ENCODE data around the gene TNFRSF12A. TPM values are rescaled to one million over a fixed set of nuclear protein-coding genes. Genes with fewer than 3 reads are reported as not detected.

Gene TNFRSF12A
- total RNA-seq, 2 donors from 2014 or later = 11.6 to 27.3 TPM

- H3K27ac ChIP-seq = peak overlapping the region; percentile 86
- H3K27me3 ChIP-seq = peaks cover 5% of the 10 kb centered on the region
- H3K9me3 ChIP-seq = no peaks in the 10 kb centered on the region
- peak overlapping the region in 1 of 2 donors; percentile 40 for H3K9ac ChIP-seq (ENCODE audit: low read depth in 2 of 2, low read length in 2 of 2)
- H3K4me1 ChIP-seq = peaks cover 17% of the 10 kb centered on the region
- H3K36me3 ChIP-seq = no peaks in the 10 kb centered on the region
- TF ChIP-seq CTCF (IDR thresholded peaks at IDR 0.05) = no peak
- intact Hi-C loops (cut with DNase I) = no loop called here
- no peak for DNase-seq
- no peak overlapping the region for H3K4me3 ChIP-seq
Observed at GRCh38 chr16:3008690-3009037, 11.5 kb upstream of the TNFRSF12A start.

- TF ChIP-seq CTCF (IDR thresholded peaks at IDR 0.05) = no peak
- H3K36me3 ChIP-seq = no peaks in the 10 kb centered on the region
- intact Hi-C loops (cut with DNase I) = no loop called here
- H3K9ac ChIP-seq (ENCODE audit: low read depth in 2 of 2, low read length in 2 of 2) = peak overlapping the region in 1 of 2 donors; percentile 58
- H3K27me3 ChIP-seq = peaks cover 5% of the 10 kb centered on the region
- no peak overlapping the region for H3K4me3 ChIP-seq
- no peaks in the 10 kb centered on the region for H3K9me3 ChIP-seq
- peaks cover 17% of the 10 kb centered on the region for H3K4me1 ChIP-seq
- DNase-seq = no peak
- H3K27ac ChIP-seq = no peak overlapping the region
Observed at GRCh38 chr16:3009568-3010390, 10.4 kb upstream of the TNFRSF12A start.

GRCh38 chr16:3010510-3010909, 9.7 kb upstream of the TNFRSF12A start:
- intact Hi-C loops (cut with DNase I) = no loop called here
- DNase-seq = no peak
- H3K4me1 ChIP-seq = peaks cover 17% of the 10 kb centered on the region
- no peak for TF ChIP-seq CTCF (IDR thresholded peaks at IDR 0.05)
- H3K9ac ChIP-seq (ENCODE audit: low read depth in 2 of 2, low read length in 2 of 2) = no peak overlapping the region
- no peaks in the 10 kb centered on the region for H3K9me3 ChIP-seq
- peaks cover 5% of the 10 kb centered on the region for H3K27me3 ChIP-seq
- H3K27ac ChIP-seq = no peak overlapping the region
- H3K4me3 ChIP-seq = no peak overlapping the region
- H3K36me3 ChIP-seq = no peaks in the 10 kb centered on the region

- intact Hi-C loops (cut with DNase I) = no loop called here
- TF ChIP-seq CTCF (IDR thresholded peaks at IDR 0.05) = no peak
- Histone ChIP-seq H3K4me1 (peaks cover 16% of the 10 kb centered on the region), H3K4me3 (no peak overlapping the region), H3K9ac (ENCODE audit: low read depth in 2 of 2, low read length in 2 of 2) (peak overlapping the region in 1 of 2 donors; percentile 34), H3K27ac (no peak overlapping the region), H3K36me3 (no peaks in the 10 kb centered on the region), H3K27me3 (peaks cover 5% of the 10 kb centered on the region), H3K9me3 (no peaks in the 10 kb centered on the region)
- no peak for DNase-seq
Observed at GRCh38 chr16:3012246-3012645, 7.9 kb upstream of the TNFRSF12A start.

GRCh38 chr16:3012828-3013420, 7.2 kb upstream of the TNFRSF12A start, which contains the start of gene CLDN9:
TSS of gene CLDN9 (plus strand) at chr16:3012923. CDS start at chr16:3013363, 440 bp downstream.
- H3K4me1 ChIP-seq = peaks cover 10% of the 10 kb centered on the region
- peak; percentile 72 for DNase-seq
- no peaks in the 10 kb centered on the region for H3K9me3 ChIP-seq
- peaks cover 5% of the 10 kb centered on the region for H3K27me3 ChIP-seq
- peak within 1 kb of the TSS in 1 of 2 donors; percentile 34 for H3K9ac ChIP-seq (ENCODE audit: low read depth in 2 of 2, low read length in 2 of 2)
- H3K36me3 ChIP-seq = no peaks in the 10 kb centered on the region
- no peak within 1 kb of the TSS for H3K27ac ChIP-seq
- no peak within 1 kb of the TSS for H3K4me3 ChIP-seq
- intact Hi-C loops (cut with DNase I) = no loop called here
- TF ChIP-seq CTCF (IDR thresholded peaks at IDR 0.05) = no peak

Data from colonic mucosa (tissue), 4 donors.